A673 (cell line): ENCODE measurements around the gene MRPL42. TPM values are rescaled to one million over a fixed set of nuclear protein-coding genes. Genes with fewer than 3 reads are reported as not detected.

Source experiments
- BruUV-seq: library from RNA; stranded (reverse); fragments of 400-500 nt; replicated peaks from 2 replicates; lab custom pipeline; 2021; lab: Mats Ljungman, UMichigan
- CTCF ChIA-PET: fragments of 300-600 bp; sonication (Branson Sonifier 250); formaldehyde crosslinking; loops from one replicate; lab custom pipeline; 2022; ENCODE audit warnings: antibody characterized with exemption; lab: Charles Lee
- POLR2A ChIA-PET: fragments of 300-600 bp; sonication (Branson Sonifier 250); formaldehyde crosslinking; loops from one replicate; lab custom pipeline; 2022; ENCODE audit warnings: antibody characterized with exemption; ENCODE audit not compliant: low non-redundant PET; lab: Charles Lee
- DNase-seq: peaks from one replicate; pipeline ENCODE4 v3.0.0-alpha.2; 2015; ENCODE audit warnings: low spot score
- H3K27ac ChIP-seq: fragments of 200-600 bp; sonication (generic); 2 replicates; pipeline ENCODE4 v1.5.1; 2016; ENCODE audit warnings: mixed run types, low read depth, mild to moderate bottlenecking, mixed read lengths, antibody characterized with exemption, low read length; ENCODE audit not compliant: poor library complexity, severe bottlenecking
- H3K27me3 ChIP-seq: fragments of 200-600 bp; sonication (generic); replicated peaks from 2 replicates; pipeline ENCODE4 v1.6.1; 2017; ENCODE audit warnings: mixed run types, low read depth, mild to moderate bottlenecking, mixed read lengths, antibody characterized with exemption, low read length; ENCODE audit not compliant: insufficient read depth, poor library complexity
- H3K36me3 ChIP-seq: fragments of 200-600 bp; sonication (generic); 2 replicates; pipeline ENCODE4 v1.6.1; 2016; ENCODE audit warnings: mixed run types, mild to moderate bottlenecking, mixed read lengths, antibody characterized with exemption, low read length; ENCODE audit not compliant: insufficient read depth, poor library complexity, severe bottlenecking
- H3K4me1 ChIP-seq: fragments of 200-600 bp; sonication (generic); 2 replicates; pipeline ENCODE4 v1.6.1; 2017; ENCODE audit warnings: mixed run types, mild to moderate bottlenecking, mixed read lengths, antibody characterized with exemption, low read length; ENCODE audit not compliant: insufficient read depth, poor library complexity, severe bottlenecking
- H3K4me3 ChIP-seq: fragments of 200-600 bp; sonication (generic); 2 replicates; pipeline ENCODE4 v1.5.1; 2016; ENCODE audit warnings: low read depth, mixed run types, mild to moderate bottlenecking, mixed read lengths, low read length; ENCODE audit not compliant: poor library complexity, severe bottlenecking
- H3K9me3 ChIP-seq: fragments of 200-600 bp; sonication (generic); 2 replicates; pipeline ENCODE4 v1.6.1; 2016; ENCODE audit warnings: mixed run types, low read depth, mild to moderate bottlenecking, mixed read lengths, antibody characterized with exemption, low read length; ENCODE audit not compliant: poor library complexity, severe bottlenecking
- CTCF ChIP-seq: fragments of 300-800, 200-600 bp; sonication (generic); conservative IDR thresholded peaks from 2 replicates; pipeline ENCODE4 v1.5.1; 2017; ENCODE audit warnings: low read depth, mild to moderate bottlenecking, antibody characterized with exemption, low read length, moderate library complexity, mixed read lengths
- EZH2 ChIP-seq: fragments of 200-600 bp; sonication (generic); IDR thresholded peaks from 2 replicates; pipeline ENCODE4 v1.6.1; 2017; ENCODE audit warnings: borderline replicate concordance, low read depth, mild to moderate bottlenecking, mixed read lengths, antibody characterized with exemption, low read length; ENCODE audit not compliant: poor library complexity, severe bottlenecking
- intact Hi-C: fragments of 100-400 bp; cut with micrococcal nuclease; formaldehyde crosslinking; loops from one replicate; pipeline ENCODE4 v1.10.0; 2022; ENCODE audit not compliant: unreplicated experiment
- total RNA-seq: library from RNA; stranded (reverse); gene quantifications from 2 replicates; pipeline ENCODE4 v1.2.3, GENCODE V29; 2021

The MRPL42 gene
- total RNA-seq, 1 experiment from 2014 or later, result 196 TPM

- peaks cover 16% of the 10 kb centered on the region for H3K4me1 ChIP-seq
- peaks cover 29% of the 10 kb centered on the region for H3K36me3 ChIP-seq
- ChIA-PET CTCF (interaction anchor here (0.5 kb wide), 1 partner anchor 466 kb away, joined by 5 read pairs; no protein-coding TSS in a partner anchor), POLR2A (no interaction called here)
- intact Hi-C loops, result no loop called here
- no peak for TF ChIP-seq CTCF
- TF ChIP-seq EZH2, result no peak
- peak overlapping the region; percentile 78 for H3K4me3 ChIP-seq
- no peaks in the 10 kb centered on the region for H3K27me3 ChIP-seq
- DNase-seq, result no peak
- H3K9me3 ChIP-seq, result no peaks in the 10 kb centered on the region
- peak overlapping the region; percentile 94 for H3K27ac ChIP-seq
- no TSS peak for BruUV-seq
Observed at GRCh38 chr12:93468008-93468371, 676 bp downstream of the MRPL42 start.

- DNase-seq, result no peak
- no peak overlapping the region for H3K27ac ChIP-seq
- TF ChIP-seq CTCF (no peak), EZH2 (no peak)
- H3K4me1 ChIP-seq, result peaks cover 16% of the 10 kb centered on the region
- BruUV-seq, result no TSS peak
- H3K36me3 ChIP-seq, result peaks cover 33% of the 10 kb centered on the region
- H3K4me3 ChIP-seq, result no peak overlapping the region
- ChIA-PET CTCF (no interaction called here), POLR2A (no interaction called here)
- no peaks in the 10 kb centered on the region for H3K9me3 ChIP-seq
- intact Hi-C loops, result no loop called here
- no peaks in the 10 kb centered on the region for H3K27me3 ChIP-seq
Observed at GRCh38 chr12:93469386-93469785, 2.1 kb downstream of the MRPL42 start.

DNA sequence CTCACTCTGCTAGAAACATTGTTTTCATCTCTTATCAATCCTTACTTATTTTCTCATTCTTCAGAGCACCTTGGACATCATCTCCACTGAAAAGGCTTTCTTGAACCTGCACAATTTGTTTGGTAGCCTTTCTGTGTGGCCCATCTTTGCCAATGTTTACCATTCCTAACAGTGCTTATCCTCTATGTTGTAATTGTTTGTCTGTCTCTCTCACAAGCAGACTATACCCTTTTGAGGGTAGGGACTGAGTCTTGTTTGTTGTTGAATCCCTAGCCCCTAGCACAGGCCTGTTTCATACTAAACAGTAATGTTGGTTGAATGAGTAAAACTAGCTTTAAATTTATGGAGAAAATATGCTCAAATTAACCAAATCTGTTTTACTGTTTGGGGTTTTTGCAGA is 9.2 kb downstream of the MRPL42 start:
- Histone ChIP-seq H3K27me3 (no peaks in the 10 kb centered on the region), H3K9me3 (no peaks in the 10 kb centered on the region), H3K27ac (no peak overlapping the region), H3K36me3 (peaks cover 67% of the 10 kb centered on the region), H3K4me1 (no peaks in the 10 kb centered on the region), H3K4me3 (no peak overlapping the region)
- POLR2A ChIA-PET, result interaction anchor here (0.5 kb wide), 1 partner anchor 563 kb away, joined by 3 read pairs; no protein-coding TSS in a partner anchor
- CTCF ChIA-PET, result no interaction called here
- intact Hi-C loops, result no loop called here
- no TSS peak for BruUV-seq
- DNase-seq, result no peak
- TF ChIP-seq CTCF (no peak), EZH2 (no peak)
